ENCODE data around the gene ITGAD.

DNA sequence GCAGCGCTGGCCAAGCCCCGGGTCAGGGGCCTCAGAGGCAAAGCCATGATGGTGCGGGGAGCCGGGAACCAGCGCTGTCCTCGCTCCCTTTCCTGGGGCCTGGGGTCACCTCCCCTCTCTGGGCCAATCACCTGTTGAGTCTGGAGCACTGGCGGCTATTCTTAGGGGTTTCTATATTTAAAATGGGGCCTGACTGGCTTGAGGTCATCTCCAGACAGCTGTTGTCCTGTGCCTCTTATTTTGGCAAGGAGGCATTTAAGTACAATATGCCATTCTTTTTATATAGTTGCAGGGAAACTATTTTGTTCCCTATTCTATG is 35.1 kb downstream of the ITGAD start, which contains the start of gene COX6A2:
- TF ChIP-seq, protein P1, sequence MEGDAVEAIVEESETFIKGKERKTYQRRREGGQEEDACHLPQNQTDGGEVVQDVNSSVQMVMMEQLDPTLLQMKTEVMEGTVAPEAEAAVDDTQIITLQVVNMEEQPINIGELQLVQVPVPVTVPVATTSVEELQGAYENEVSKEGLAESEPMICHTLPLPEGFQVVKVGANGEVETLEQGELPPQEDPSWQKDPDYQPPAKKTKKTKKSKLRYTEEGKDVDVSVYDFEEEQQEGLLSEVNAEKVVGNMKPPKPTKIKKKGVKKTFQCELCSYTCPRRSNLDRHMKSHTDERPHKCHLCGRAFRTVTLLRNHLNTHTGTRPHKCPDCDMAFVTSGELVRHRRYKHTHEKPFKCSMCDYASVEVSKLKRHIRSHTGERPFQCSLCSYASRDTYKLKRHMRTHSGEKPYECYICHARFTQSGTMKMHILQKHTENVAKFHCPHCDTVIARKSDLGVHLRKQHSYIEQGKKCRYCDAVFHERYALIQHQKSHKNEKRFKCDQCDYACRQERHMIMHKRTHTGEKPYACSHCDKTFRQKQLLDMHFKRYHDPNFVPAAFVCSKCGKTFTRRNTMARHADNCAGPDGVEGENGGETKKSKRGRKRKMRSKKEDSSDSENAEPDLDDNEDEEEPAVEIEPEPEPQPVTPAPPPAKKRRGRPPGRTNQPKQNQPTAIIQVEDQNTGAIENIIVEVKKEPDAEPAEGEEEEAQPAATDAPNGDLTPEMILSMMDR (IDR thresholded peaks at IDR 0.05): no peak
- TF ChIP-seq ELF1 (IDR thresholded peaks at IDR 0.05): no peak
- no peak for TF ChIP-seq MXI1 (IDR thresholded peaks at IDR 0.05; ENCODE audit: low read depth, low read length)
- TF ChIP-seq GABPA (IDR thresholded peaks at IDR 0.05; ENCODE audit: low read depth): no peak
- no peak for TF ChIP-seq EP300 (IDR thresholded peaks at IDR 0.05; ENCODE audit: borderline replicate concordance in 1 of 2, low read depth in 1 of 2, low read length in 1 of 2)
- TF ChIP-seq, protein P2, sequence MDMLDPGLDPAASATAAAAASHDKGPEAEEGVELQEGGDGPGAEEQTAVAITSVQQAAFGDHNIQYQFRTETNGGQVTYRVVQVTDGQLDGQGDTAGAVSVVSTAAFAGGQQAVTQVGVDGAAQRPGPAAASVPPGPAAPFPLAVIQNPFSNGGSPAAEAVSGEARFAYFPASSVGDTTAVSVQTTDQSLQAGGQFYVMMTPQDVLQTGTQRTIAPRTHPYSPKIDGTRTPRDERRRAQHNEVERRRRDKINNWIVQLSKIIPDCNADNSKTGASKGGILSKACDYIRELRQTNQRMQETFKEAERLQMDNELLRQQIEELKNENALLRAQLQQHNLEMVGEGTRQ (IDR thresholded peaks at IDR 0.05; ENCODE audit: borderline replicate concordance, low read depth, low read length): no peak

Measured in SK-N-SH (cell line).